Measurements from ENCODE around the gene TTC9B. TPM values are rescaled to one million over a fixed set of nuclear protein-coding genes. Genes with fewer than 3 reads are reported as not detected.

The TTC9B gene
- total RNA-seq, result not detected in 2 replicates

DNA sequence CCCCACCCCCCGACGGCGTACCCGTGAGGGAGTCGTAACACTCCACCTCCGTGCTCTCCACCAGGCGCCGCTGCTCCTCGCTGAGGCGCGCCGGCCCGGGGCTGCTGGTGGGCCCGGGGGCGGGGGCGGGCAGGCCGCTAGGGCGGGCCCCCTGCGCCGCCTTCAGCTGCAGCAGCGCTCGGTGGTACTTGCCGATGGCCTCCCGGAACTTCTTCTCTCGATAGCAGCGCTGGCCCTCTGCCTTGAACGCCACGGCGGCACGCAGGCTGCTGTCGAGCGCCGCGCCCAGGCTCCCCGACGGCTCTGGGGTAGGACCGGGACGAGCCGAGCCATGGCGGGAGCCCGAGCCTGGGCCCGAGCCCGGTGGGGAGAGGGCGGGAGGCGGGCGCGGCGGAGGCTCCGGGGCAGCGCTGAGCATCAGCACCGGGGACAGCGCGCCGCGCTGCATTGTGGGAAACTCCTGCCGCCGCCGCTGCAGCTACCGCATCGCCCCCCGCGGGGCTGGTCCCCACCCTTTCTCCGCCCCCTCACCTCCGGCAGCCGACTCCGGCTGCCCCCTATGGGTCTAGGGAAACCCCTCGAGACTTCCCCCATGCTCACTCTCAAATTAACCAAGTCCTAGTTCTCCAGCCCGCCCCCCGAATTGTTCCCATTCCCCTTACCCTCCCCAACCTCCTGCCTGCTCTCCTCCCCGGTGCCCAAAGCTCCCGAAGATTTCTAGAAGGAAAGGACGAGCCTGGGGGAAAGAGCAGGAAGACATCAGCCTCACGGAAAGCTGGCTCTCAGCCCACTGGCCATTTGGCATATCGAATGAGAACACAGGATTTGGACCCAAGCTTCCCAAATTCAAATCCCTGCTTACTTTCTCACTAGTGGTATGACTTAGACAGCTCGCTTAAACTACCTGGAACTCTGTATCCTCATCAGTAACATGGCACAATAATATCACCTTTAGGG lies at the start of gene TTC9B:
TSS of gene TTC9B (minus strand) at position 451 of the 957 bp plus-strand sequence. CDS start at position 448, 3 bp downstream.

DNA sequence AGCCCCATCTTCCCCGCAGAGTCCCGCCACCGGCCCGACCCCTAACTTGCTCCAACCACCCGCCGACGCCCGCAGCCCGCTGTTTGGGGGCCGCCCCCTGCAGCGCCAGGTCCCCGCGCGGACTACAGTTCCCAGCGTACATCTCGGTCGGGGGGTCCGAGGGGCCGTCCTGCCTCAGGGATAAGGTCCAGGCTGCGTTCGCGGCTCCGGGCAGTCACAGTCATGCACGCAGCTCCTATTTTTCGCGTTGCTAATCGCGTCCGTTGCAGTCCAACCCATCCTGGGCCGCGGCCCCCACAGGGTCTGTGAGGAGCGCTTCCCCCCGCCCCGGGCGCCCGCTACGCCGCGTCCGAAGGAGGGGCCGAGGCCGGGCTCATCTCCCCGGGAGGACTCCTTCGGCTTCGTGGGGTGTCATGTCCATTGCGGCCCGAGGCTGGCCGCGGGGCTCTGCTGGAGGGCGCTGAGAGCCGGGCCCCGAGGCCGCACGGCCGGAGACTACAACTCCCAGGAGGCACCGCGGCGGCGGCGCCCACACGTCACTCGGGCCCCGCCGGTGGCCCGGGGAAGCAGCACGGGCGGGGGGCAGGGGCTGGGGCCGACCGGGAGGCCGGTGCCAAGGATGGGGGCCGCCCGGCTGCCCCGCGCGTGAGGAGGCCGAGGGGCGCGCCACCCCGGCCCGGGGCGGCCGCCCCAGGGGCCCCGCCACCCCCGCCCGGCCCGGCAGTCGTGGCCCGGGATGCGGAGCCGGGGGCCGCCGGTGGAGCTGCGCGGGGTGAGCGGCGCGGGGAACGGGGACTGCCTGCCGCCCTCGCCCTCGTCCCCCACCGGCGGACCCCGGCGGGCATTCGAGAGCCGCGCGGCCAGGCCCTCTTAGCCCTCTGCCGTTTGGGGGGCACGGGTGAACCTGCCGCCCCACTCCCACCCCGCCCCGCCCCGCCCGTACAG lies 27.0 kb downstream of the TTC9B start, which contains the start of gene MAP3K10:
TSS of gene MAP3K10 (plus strand) at position 536 of the 945 bp plus-strand sequence. CDS start 606 bp downstream, outside the sequence.

Other genes starting within 250 kb of the TTC9B start
- gene PSMC4, start 247.2 kb downstream of the TTC9B start, total RNA-seq, result 111 and 112 TPM in 2 replicates
- gene ZNF546, start 221.3 kb downstream of the TTC9B start, total RNA-seq, result 5.1 and 5.9 TPM in 2 replicates
- gene ZNF780B, start 162.2 kb downstream of the TTC9B start, total RNA-seq, result 11.0 and 14.1 TPM in 2 replicates
- gene ZNF780A, start 127.4 kb downstream of the TTC9B start, total RNA-seq, result 11.7 and 14.7 TPM in 2 replicates
- 4.8 and 9.0 TPM in 2 replicates for gene MAP3K10, start 27.0 kb downstream of the TTC9B start, total RNA-seq
- 0.20 TPM in 1 of 2 replicates, not detected in the other for gene CCNP, start 8.3 kb upstream of the TTC9B start, total RNA-seq
- gene AKT2, start 67.0 kb upstream of the TTC9B start, total RNA-seq, result 116 and 143 TPM in 2 replicates
- gene C19orf47, start 130.0 kb upstream of the TTC9B start, total RNA-seq, result 4.8 and 8.6 TPM in 2 replicates
- gene PLD3, start 130.3 kb upstream of the TTC9B start, total RNA-seq, result 105 and 167 TPM in 2 replicates
- under 0.01 and 0.20 TPM in 2 replicates for gene HIPK4, start 171.8 kb upstream of the TTC9B start, total RNA-seq
- gene PRX, start 195.0 kb upstream of the TTC9B start, total RNA-seq, result 0.98 and 1.5 TPM in 2 replicates
- 13.3 and 14.0 TPM in 2 replicates for gene SERTAD1, start 207.6 kb upstream of the TTC9B start, total RNA-seq
- gene SERTAD3, start 226.0 kb upstream of the TTC9B start, total RNA-seq, result 16.2 and 20.1 TPM in 2 replicates
- 52.8 and 101 TPM in 2 replicates for gene BLVRB, start 247.4 kb upstream of the TTC9B start, total RNA-seq
- gene SPTBN4, start 248.6 kb upstream of the TTC9B start, total RNA-seq, result 0.37 and 0.39 TPM in 2 replicates

Measured in subcutaneous preadipocyte (primary cell).